OCI-LY1 (cell line): Measurements from ENCODE around the gene EEFSEC.

Source experiments
- H2AFZ ChIP-seq: fragments of 200-600 bp; sonication (generic), shearing (Covaris generic); 2 replicates; pipeline ENCODE4 v1.6.0; 2014; ENCODE audit warnings: antibody characterized with exemption, mild to moderate bottlenecking, low read length
- H3F3A ChIP-seq: fragments of 200-600 bp; sonication (generic), shearing (Covaris generic); 2 replicates; pipeline ENCODE4 v1.6.0; 2014; ENCODE audit warnings: mild to moderate bottlenecking, antibody characterized with exemption, low read length, moderate library complexity; ENCODE audit not compliant: insufficient read depth
- H3K27ac ChIP-seq: fragments of 200-600 bp; sonication (generic); 2 replicates; pipeline ENCODE4 v1.5.1; 2014; ENCODE audit warnings: low read length, mixed run types, mild to moderate bottlenecking, low read depth; ENCODE audit not compliant: poor library complexity, severe bottlenecking
- H3K27me3 ChIP-seq: fragments of 200-600 bp; sonication (generic); 2 replicates; pipeline ENCODE4 v1.6.0; 2014; ENCODE audit warnings: antibody characterized with exemption, mild to moderate bottlenecking, low read length, moderate library complexity; ENCODE audit not compliant: insufficient read depth
- H3K36me3 ChIP-seq: fragments of 200-600 bp; sonication (generic); 2 replicates; pipeline ENCODE4 v1.6.1; 2014; ENCODE audit warnings: mild to moderate bottlenecking, antibody characterized with exemption, low read length, moderate library complexity, mixed read lengths; ENCODE audit not compliant: insufficient read depth
- H3K4me1 ChIP-seq: fragments of 200-600 bp; sonication (generic); 2 replicates; pipeline ENCODE4 v1.5.1; 2014; ENCODE audit warnings: mild to moderate bottlenecking, low read length, moderate library complexity; ENCODE audit not compliant: insufficient read depth, severe bottlenecking
- H3K4me2 ChIP-seq: fragments of 200-600 bp; sonication (generic), shearing (Covaris generic); 2 replicates; pipeline ENCODE4 v1.6.1; 2014; ENCODE audit warnings: low read length
- H3K4me3 ChIP-seq: fragments of 200-600 bp; sonication (generic); 2 replicates; pipeline ENCODE4 v1.5.1; 2014; ENCODE audit warnings: low read length, low read depth, mild to moderate bottlenecking, mixed read lengths; ENCODE audit not compliant: poor library complexity, severe bottlenecking
- H3K79me2 ChIP-seq: fragments of 200-600 bp; shearing (Covaris generic); 2 replicates; pipeline ENCODE4 v1.6.1; 2016; ENCODE audit warnings: mixed run types, low read length, mixed read lengths; ENCODE audit not compliant: insufficient read depth
- H3K9ac ChIP-seq: fragments of 200-600 bp; sonication (generic), shearing (Covaris generic); 2 replicates; pipeline ENCODE4 v1.6.1; 2014; ENCODE audit warnings: mild to moderate bottlenecking, low read length, mixed read lengths
- H3K9me2 ChIP-seq: fragments of 200-600 bp; sonication (generic), shearing (Covaris generic); 2 replicates; pipeline ENCODE4 v1.6.1; 2014; ENCODE audit warnings: low read depth, mild to moderate bottlenecking, low read length, mixed read lengths
- H3K9me3 ChIP-seq: fragments of 200-600 bp; shearing (Covaris generic); 2 replicates; pipeline ENCODE4 v1.6.1; 2014; ENCODE audit warnings: low read length, mixed read lengths
- H4K20me1 ChIP-seq: fragments of 200-600 bp; sonication (generic), shearing (Covaris generic); 2 replicates; pipeline ENCODE4 v1.6.0; 2016; ENCODE audit warnings: mild to moderate bottlenecking, low read length; ENCODE audit not compliant: insufficient read depth
- CTCF ChIP-seq: fragments of 200-600 bp; sonication (generic), shearing (Covaris generic); IDR thresholded peaks from 2 replicates; pipeline ENCODE4 v1.5.1; 2017; ENCODE audit warnings: mild to moderate bottlenecking, antibody characterized with exemption, low read length, moderate library complexity, mixed read lengths
- EZH2 ChIP-seq: fragments of 200-600 bp; sonication (generic), shearing (Covaris generic); IDR thresholded peaks from 2 replicates; pipeline ENCODE4 v1.8.0; 2017; ENCODE audit warnings: borderline replicate concordance, mixed run types, mild to moderate bottlenecking, antibody characterized with exemption, low read length, moderate library complexity, mixed read lengths

EEFSEC gene

GRCh38 chr3:128366136-128366535 is 212.9 kb downstream of the EEFSEC start:
- Histone ChIP-seq H3F3A (no peaks in the 10 kb centered on the region), H3K4me1 (peaks cover 4% of the 10 kb centered on the region), H3K4me3 (no peak overlapping the region), H2AFZ (no peak overlapping the region), H3K4me2 (no peak overlapping the region), H3K79me2 (no peaks in the 10 kb centered on the region), H3K9me3 (no peaks in the 10 kb centered on the region), H3K9ac (no peak overlapping the region), H3K36me3 (no peaks in the 10 kb centered on the region), H4K20me1 (no peaks in the 10 kb centered on the region), H3K27me3 (no peaks in the 10 kb centered on the region), H3K27ac (no peak overlapping the region), H3K9me2 (no peaks in the 10 kb centered on the region)
- no peak for TF ChIP-seq CTCF
- TF ChIP-seq EZH2, result no peak

- no peaks in the 10 kb centered on the region for H3K36me3 ChIP-seq
- H3K4me3 ChIP-seq, result no peak overlapping the region
- H3K9ac ChIP-seq, result no peak overlapping the region
- peaks cover 4% of the 10 kb centered on the region for H3K4me1 ChIP-seq
- H3F3A ChIP-seq, result no peaks in the 10 kb centered on the region
- H3K9me3 ChIP-seq, result no peaks in the 10 kb centered on the region
- H2AFZ ChIP-seq, result no peak overlapping the region
- no peaks in the 10 kb centered on the region for H4K20me1 ChIP-seq
- no peak overlapping the region for H3K4me2 ChIP-seq
- no peaks in the 10 kb centered on the region for H3K79me2 ChIP-seq
- H3K27ac ChIP-seq, result no peak overlapping the region
- TF ChIP-seq CTCF, result no peak
- no peak for TF ChIP-seq EZH2
- H3K27me3 ChIP-seq, result no peaks in the 10 kb centered on the region
- no peaks in the 10 kb centered on the region for H3K9me2 ChIP-seq
These were observed 213.4 kb downstream of the EEFSEC start for GRCh38 chr3:128366652-128367051.

- Histone ChIP-seq H3K9me3 (no peaks in the 10 kb centered on the region), H3K9ac (no peak overlapping the region), H3K79me2 (no peaks in the 10 kb centered on the region), H4K20me1 (no peaks in the 10 kb centered on the region), H3K4me1 (peaks cover 4% of the 10 kb centered on the region), H3K36me3 (no peaks in the 10 kb centered on the region), H3K9me2 (no peaks in the 10 kb centered on the region), H3K27me3 (no peaks in the 10 kb centered on the region), H3K4me3 (no peak overlapping the region), H3F3A (no peaks in the 10 kb centered on the region), H2AFZ (no peak overlapping the region), H3K4me2 (no peak overlapping the region), H3K27ac (no peak overlapping the region)
- TF ChIP-seq CTCF, result no peak
- no peak for TF ChIP-seq EZH2
These were observed 213.9 kb downstream of the EEFSEC start for GRCh38 chr3:128367221-128367620.
